ENCODE results near the gene ADARB1.

The ADARB1 gene

DNA sequence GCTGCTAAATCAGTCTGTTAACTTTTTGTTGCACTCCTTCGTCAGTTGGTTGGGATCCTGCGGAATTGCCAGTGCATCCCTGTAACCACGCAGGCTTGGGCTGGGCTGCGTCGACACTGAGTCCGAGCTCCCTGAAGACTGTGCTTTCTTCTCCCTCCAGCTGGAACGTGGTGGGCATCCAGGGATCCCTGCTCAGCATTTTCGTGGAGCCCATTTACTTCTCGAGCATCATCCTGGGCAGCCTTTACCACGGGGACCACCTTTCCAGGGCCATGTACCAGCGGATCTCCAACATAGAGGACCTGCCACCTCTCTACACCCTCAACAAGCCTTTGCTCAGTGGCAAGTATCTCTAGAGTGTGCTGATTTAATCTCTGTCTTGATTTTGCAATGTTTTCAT is 130.0 kb downstream of the ADARB1 start:
- Histone ChIP-seq H3K36me3 (ENCODE audit: control insufficient read depth, insufficient read depth, low read length) (no peaks in the 10 kb centered on the region), H3K27ac (no peak overlapping the region), H3K4me2 (ENCODE audit: low read length) (no peak overlapping the region), H3K9ac (no peak overlapping the region), H3K9me3 (ENCODE audit: control insufficient read depth, low read length) (no peaks in the 10 kb centered on the region), H3K4me1 (no peaks in the 10 kb centered on the region), H3K79me2 (no peaks in the 10 kb centered on the region), H3K4me3 (ENCODE audit: low read depth, low read length) (no peak overlapping the region), H2AFZ (no peak overlapping the region), H3K27me3 (ENCODE audit: control insufficient read depth, insufficient read depth, low read length) (no peaks in the 10 kb centered on the region)
- TF ChIP-seq, protein P1, sequence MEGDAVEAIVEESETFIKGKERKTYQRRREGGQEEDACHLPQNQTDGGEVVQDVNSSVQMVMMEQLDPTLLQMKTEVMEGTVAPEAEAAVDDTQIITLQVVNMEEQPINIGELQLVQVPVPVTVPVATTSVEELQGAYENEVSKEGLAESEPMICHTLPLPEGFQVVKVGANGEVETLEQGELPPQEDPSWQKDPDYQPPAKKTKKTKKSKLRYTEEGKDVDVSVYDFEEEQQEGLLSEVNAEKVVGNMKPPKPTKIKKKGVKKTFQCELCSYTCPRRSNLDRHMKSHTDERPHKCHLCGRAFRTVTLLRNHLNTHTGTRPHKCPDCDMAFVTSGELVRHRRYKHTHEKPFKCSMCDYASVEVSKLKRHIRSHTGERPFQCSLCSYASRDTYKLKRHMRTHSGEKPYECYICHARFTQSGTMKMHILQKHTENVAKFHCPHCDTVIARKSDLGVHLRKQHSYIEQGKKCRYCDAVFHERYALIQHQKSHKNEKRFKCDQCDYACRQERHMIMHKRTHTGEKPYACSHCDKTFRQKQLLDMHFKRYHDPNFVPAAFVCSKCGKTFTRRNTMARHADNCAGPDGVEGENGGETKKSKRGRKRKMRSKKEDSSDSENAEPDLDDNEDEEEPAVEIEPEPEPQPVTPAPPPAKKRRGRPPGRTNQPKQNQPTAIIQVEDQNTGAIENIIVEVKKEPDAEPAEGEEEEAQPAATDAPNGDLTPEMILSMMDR (IDR thresholded peaks at IDR 0.05) = no peak

DNA sequence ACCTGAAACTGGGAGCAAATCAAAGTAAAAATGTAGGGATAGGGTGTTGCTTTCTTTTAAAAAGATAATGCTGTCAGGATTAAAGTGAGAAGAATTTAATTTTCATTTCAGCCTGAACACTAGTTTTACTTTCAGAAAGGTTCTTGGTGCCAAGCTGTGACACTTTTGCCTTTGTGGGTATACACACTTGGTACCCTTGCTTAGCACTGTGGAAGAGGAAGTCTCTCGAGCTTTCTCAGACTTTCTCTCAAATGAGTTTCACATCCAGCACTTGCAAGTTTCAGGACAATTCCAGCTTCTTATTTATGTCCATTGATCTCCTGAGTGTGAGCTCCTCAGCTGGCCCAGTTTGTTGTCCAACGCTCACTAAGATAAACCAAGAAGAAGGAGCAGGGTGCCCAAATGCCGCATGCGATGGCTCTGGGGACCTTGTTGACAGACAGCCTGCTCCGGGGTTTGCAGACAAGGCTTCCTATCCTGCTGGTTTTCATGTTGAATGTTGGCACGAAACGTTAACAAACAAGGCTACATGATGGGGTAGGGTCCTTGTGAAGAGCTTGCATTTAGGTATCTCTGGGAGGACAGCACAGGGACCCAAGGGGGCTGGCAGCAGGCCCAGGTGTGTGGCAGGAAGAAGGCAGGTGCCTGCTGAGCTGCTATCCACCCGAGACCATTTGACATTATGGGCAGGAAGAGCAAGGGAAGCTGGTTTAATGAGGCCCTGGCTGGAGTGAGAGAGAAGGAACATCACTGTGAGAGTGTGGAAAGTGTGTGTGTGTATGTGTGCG is 133.7 kb downstream of the ADARB1 start:
- no peaks in the 10 kb centered on the region for H3K27me3 ChIP-seq (ENCODE audit: control insufficient read depth, insufficient read depth, low read length)
- no peak overlapping the region for H2AFZ ChIP-seq
- H3K36me3 ChIP-seq (ENCODE audit: control insufficient read depth, insufficient read depth, low read length) = no peaks in the 10 kb centered on the region
- H3K79me2 ChIP-seq = no peaks in the 10 kb centered on the region
- no peak overlapping the region for H3K9ac ChIP-seq
- no peak overlapping the region for H3K27ac ChIP-seq
- H3K4me3 ChIP-seq (ENCODE audit: low read depth, low read length) = no peak overlapping the region
- H3K4me2 ChIP-seq (ENCODE audit: low read length) = no peak overlapping the region
- peaks cover 4% of the 10 kb centered on the region for H3K4me1 ChIP-seq
- no peaks in the 10 kb centered on the region for H3K9me3 ChIP-seq (ENCODE audit: control insufficient read depth, low read length)
- TF ChIP-seq, protein P1 (IDR thresholded peaks at IDR 0.05) = no peak

DNA sequence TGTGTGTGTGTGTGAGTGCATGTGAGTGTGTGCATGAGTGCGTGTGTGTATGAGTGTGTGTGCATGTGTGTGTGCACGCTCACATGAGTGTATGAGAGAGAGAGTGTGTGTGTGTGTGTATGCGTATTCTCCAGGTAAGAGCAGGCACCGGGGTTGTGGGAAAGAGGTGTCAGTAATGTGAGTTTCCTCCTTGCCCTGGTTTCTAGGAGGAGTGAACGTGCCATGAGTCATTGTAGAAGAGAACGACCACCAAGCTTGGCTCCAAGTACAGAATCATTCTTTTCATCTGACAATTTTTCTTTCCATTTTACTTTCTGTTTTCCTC is 134.2 kb downstream of the ADARB1 start:
- Histone ChIP-seq H3K4me3 (ENCODE audit: low read depth, low read length) (no peak overlapping the region), H3K9ac (no peak overlapping the region), H3K27me3 (ENCODE audit: control insufficient read depth, insufficient read depth, low read length) (no peaks in the 10 kb centered on the region), H3K36me3 (ENCODE audit: control insufficient read depth, insufficient read depth, low read length) (no peaks in the 10 kb centered on the region), H3K27ac (no peak overlapping the region), H3K4me1 (peaks cover 4% of the 10 kb centered on the region), H3K79me2 (no peaks in the 10 kb centered on the region), H3K4me2 (ENCODE audit: low read length) (no peak overlapping the region), H2AFZ (no peak overlapping the region), H3K9me3 (ENCODE audit: control insufficient read depth, low read length) (no peaks in the 10 kb centered on the region)
- TF ChIP-seq, protein P1 (IDR thresholded peaks at IDR 0.05) = no peak

DNA sequence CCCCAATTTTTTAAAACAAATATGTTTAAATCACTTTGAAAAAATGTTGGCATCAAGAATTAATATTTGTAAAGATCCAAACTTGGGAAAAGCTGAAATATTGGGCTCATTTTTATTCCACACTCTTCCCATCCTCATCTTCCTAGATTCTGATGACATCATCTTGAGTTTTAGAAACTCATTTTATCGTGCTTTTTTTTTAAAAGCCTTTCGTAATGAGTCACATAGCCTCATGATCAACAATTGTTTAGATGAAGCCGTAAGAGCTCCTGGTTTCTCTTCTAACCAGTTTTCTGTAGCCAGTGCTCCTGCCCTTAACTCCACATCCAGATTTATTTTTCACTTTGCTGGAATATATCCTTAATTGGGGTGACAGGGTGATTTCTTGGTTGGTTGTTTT is 134.7 kb downstream of the ADARB1 start:
- H3K9me3 ChIP-seq (ENCODE audit: control insufficient read depth, low read length) = no peaks in the 10 kb centered on the region
- no peak overlapping the region for H3K4me2 ChIP-seq (ENCODE audit: low read length)
- no peak overlapping the region for H3K4me3 ChIP-seq (ENCODE audit: low read depth, low read length)
- H3K36me3 ChIP-seq (ENCODE audit: control insufficient read depth, insufficient read depth, low read length) = no peaks in the 10 kb centered on the region
- no peak overlapping the region for H2AFZ ChIP-seq
- TF ChIP-seq, protein P1 (IDR thresholded peaks at IDR 0.05) = no peak
- H3K4me1 ChIP-seq = peaks cover 4% of the 10 kb centered on the region
- no peaks in the 10 kb centered on the region for H3K27me3 ChIP-seq (ENCODE audit: control insufficient read depth, insufficient read depth, low read length)
- no peak overlapping the region for H3K9ac ChIP-seq
- no peak overlapping the region for H3K27ac ChIP-seq
- H3K79me2 ChIP-seq = no peaks in the 10 kb centered on the region

DNA sequence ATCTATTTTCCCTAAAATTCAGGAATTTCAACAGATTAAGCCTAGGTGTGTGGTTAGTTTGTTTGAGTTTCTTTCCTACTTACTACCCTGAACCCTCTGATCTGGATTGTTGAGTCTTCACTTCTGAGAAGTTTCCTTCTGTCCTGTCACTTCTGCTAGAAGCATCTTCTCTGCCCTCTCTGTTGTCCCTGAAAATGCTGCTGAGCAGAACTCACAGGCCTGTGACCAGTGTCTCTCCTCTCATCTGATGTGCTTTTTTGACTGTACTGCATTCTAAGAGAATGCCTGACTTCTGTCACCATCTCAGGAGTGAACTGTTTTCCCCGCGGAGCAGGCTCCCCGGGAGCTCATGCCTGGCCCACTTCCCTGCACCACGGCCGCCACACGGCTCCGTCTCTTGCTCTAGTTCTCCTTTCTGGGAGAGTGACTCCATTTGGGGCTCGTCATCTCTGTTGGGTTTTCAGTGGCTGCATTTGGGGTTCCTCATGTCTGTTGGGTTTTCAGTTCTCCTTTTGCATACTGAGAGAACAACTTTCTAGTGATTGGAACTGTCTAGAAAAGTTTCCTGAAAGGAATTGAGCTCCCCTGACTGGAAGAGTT is 135.4 kb downstream of the ADARB1 start:
- TF ChIP-seq, protein P1 (IDR thresholded peaks at IDR 0.05) = no peak
- no peak overlapping the region for H2AFZ ChIP-seq
- H3K27me3 ChIP-seq (ENCODE audit: control insufficient read depth, insufficient read depth, low read length) = no peaks in the 10 kb centered on the region
- peaks cover 4% of the 10 kb centered on the region for H3K4me1 ChIP-seq
- no peaks in the 10 kb centered on the region for H3K79me2 ChIP-seq
- no peaks in the 10 kb centered on the region for H3K36me3 ChIP-seq (ENCODE audit: control insufficient read depth, insufficient read depth, low read length)
- no peak overlapping the region for H3K9ac ChIP-seq
- H3K9me3 ChIP-seq (ENCODE audit: control insufficient read depth, low read length) = no peaks in the 10 kb centered on the region
- no peak overlapping the region for H3K4me2 ChIP-seq (ENCODE audit: low read length)
- no peak overlapping the region for H3K4me3 ChIP-seq (ENCODE audit: low read depth, low read length)
- no peak overlapping the region for H3K27ac ChIP-seq
